GF-D8 (cell line): ENCODE results near the gene JTB.

Experiments used
- DNase-seq: peaks from one replicate; lab custom pipeline; 2025; lab: John Stamatoyannopoulos, UW

Gene JTB

DNA sequence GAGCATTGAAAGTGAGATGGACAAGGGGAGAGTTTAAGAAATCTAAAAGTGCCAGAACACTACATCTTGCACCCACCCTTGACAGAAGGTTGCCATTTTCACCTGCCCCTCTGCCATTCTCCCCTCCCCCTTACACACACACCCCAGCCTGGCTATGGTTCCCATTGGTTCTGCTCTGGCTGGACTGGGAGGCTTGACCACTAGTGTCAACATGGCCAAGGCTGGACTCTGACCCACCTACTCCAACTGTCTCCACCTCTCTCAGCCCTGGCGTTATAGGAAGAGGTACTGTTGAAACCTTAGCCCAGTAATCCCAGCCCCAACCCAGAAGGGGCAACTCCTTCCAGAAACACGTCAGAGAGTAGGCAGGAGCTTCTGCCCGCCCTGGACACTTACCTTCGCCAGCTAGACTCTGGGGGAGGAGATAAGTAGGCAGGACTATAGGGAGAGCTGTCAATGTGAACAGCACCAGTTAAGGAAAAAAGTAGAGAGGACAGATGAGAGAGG, 23.6 kb downstream of the JTB start:
- DNase-seq, result no peak

DNA sequence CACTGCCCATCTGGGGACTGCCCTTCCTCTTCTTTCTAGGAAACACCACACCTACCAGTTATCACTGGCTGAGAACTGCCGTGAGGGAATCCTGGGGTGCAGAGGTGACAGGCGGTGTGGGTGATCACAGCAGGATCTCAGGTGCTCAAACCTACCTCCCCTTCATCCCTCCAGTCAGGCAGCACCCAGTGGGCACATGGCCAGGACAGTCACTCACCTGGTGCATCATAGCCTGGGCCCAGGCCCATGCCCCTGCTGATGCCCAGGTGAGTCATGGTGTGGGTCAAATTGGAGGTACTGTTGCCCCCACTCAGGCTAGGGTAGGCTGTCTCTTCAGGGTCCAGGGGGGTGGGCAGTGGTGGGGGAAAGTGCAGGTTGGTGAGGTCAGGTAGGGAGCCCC, 25.7 kb downstream of the JTB start:
- no peak for DNase-seq

DNA sequence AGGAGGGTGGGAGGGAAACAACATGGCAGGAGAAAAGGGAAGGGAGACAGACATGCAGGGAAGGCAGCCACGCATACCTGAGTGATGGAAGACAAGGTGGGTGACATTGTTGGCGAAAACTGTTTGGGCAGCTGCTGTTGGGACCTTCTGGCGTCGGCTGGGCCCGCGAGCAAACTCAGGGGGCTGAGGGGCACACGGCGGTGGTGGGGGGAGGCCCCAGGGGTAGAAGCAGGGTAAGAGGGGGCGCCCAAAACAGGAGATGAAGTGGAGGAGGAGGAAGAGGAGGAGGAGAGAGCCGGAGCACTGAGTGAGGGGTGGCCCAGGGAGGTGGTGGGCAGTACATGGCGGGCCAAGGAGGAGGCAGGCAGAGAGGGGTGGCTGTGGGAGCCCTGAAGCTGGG, 26.3 kb downstream of the JTB start:
- DNase-seq, result no peak

DNA sequence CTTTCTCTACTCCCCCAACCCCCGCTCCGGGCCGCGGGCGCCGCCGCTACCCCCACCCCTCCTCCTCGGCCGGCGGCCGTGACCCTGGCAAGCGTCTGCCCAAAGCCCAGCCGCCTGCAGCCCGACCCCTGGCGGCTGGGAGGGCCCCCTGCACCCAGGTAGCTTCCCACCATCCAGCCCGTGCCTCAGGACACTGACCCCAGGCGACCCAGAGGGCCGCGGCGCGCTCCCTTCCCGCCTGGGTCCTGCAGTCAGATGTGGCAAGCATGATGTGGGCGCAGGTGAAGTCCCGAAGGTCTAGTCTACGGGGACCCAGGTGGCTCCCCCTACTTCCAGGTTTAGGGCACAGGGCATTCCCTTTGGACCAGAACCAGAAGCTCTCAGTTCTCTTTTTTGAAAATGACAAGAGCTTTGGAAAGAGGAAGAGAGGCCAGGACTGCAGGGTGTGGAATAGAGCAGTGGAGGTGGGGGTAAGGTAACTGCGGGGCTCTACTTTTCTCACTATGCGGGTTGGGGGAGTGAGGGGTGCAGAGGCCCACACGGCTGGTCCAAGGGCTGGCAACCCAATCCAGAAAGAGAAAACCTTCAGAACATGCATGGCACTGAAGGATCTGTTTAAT, 30.7 kb downstream of the JTB start, which contains the start of gene DENND4B:
DENND4B (minus strand) TSS at position 97 of the 620 bp plus-strand sequence. CDS start 2,344 bp downstream, outside the sequence.
- DNase-seq, result peak; percentile 59

DNA sequence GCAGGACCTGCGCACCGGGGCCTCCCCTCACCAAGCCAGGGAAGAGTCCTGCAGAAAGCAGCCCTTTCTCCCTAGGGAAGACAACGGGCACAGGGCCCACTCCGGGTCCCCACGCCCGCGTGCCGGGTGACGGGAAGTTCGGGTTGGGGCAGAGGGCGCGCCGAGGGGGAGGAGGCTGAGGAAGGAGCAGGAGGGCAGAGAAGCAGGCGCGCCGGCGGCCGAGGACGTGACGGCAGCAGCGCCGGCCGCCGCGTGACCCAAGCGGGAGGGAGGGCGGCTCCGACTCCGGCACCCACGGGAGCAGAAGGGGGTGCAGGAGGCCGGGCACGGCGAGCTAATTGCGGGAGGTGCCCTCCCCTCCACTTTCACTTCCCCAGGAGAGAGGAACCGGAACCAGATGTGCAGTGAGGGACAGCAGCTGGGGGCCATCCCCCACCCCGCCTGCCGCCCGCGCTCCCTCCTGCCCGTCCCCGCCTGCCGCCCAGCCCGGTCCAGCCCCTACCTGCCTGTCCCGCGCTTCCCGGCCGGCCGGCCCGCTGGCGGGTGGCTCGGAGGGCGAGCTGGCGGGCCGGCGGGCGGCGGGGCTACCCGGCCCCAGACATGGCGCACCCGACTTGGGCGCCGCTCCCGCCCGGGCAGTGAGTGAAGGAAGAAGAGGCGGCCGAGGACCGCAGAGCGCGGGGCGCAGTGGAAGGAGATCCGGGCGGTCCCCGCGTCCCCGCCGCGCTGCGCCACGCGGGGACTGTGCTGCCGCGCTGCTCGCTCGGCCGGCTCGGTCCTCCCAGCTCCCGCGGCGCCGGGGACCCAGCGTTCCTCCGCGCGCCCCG, 31.5 kb downstream of the JTB start:
- peak; percentile 83 for DNase-seq

DNA sequence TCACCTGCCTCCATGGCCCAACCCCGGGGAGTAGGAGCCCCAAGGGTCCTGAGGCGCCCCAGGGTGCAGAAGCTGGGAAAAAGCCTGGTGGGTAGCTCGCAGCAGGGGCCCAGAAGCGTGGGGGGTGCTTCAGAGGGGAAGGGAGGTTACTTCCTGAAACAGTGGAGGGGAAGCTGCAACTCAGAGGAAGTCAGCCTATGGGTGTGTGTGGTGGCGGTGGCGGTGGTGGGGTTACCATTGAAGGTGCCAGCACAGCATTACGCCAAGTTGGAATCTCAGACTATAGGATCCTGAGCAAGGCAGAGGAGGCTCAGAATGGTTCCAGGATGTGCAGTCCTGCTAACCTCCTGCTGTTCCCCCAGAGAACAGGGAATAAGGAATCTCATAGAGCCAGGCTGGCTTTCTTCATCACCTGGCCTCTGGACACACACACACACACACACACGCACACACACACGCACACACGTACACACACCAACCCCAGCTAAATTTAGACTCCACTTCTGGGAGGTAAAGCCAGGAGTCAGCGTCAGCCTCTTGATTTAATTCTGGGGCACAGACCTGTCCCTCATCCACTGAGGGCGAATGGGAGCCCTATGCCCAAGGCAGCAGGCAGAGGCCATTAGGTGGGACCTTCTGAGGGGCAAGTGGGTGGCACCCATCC, 32.2 kb downstream of the JTB start:
- peak; percentile 87 for DNase-seq

DNA sequence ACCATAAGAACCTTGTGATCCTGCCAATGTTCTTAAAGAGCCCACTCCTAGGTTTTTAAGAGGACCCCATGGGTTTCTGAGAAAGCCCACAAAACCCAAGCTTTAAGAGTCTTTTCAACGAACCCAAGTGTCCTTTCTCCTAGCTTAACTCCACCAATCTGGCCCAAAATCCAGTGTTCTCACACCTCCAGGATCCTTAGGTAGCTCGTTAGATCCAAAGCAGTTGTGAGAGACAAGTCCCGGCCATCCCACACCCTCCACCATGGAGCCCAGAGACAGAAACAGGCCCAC, 32.7 kb downstream of the JTB start:
- DNase-seq, result no peak

DNA sequence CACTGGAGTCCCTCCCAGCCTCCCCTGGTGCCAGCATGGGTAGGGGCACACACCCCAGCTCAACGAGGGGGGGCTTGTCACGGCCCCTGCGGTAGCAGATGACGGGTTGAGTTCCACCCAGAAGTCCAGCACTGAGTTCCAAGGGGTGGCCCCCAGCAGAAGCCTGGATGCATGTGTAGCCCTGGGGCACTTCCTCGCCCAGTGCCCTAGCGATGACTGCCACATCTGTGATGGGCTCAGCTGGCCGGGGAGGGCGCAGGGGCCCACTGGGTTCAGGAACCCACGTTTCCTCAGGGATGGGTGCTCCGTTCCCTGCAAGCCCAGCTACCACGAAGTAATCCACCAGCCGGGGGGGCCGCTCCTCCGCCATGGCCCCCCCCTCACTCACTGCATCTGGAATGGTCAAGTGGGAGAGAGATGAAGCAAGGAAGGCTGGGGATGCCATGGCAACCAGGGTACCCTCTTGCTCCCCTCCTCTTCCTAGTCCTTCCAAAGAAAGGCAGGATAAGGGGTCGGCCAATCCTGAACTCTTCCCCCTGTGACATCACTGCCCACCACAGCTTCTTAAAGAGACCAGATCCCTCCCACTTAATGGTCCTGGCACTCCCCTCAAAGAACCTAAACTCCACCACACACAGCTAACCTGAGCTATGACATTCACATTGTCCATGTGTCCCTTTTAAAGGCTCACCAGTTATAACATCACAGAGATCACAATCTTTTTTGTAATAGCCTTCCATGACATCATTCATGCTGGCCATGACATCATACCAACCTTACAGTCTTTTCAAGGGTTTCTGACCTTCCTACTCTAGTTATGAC, 33.3 kb downstream of the JTB start:
- DNase-seq, result no peak

DNA sequence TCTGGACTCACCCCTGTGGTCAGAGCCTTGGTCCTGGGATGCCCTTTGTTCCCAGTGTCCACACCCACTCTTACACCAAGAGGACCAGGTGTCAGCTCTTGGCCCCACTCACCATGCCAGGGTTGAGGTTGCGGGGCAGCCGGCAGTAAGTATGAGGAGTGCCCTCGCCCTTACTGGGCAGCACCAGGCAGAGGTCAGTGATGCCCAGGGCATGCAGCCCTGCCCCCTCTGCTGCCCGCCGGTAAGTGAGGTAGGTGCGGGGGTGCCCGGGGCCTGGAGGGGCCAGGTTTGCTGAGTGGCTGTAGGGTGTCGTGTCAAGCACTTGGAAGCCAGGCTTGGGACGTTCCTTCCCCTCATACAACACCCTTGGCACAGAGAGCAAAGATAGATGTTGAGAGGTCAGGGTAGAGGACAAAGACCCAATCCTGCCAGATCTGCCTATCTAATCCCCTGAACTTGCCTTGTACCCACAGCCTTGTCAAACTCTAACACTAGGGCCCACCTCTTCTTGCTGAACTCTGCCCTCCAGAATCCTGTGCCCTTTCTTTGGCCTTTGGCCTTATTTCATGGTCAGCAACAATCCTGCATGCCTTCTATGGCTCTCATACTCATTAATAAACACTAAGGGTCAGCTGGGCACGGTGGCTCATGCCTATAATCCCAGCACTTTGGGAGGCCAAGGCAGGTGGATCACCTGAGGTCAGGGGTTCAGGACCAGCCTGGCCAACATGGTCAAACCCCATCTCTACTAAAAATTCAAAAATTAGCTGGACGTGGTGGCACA, 34.5 kb downstream of the JTB start:
- DNase-seq, result no peak

DNA sequence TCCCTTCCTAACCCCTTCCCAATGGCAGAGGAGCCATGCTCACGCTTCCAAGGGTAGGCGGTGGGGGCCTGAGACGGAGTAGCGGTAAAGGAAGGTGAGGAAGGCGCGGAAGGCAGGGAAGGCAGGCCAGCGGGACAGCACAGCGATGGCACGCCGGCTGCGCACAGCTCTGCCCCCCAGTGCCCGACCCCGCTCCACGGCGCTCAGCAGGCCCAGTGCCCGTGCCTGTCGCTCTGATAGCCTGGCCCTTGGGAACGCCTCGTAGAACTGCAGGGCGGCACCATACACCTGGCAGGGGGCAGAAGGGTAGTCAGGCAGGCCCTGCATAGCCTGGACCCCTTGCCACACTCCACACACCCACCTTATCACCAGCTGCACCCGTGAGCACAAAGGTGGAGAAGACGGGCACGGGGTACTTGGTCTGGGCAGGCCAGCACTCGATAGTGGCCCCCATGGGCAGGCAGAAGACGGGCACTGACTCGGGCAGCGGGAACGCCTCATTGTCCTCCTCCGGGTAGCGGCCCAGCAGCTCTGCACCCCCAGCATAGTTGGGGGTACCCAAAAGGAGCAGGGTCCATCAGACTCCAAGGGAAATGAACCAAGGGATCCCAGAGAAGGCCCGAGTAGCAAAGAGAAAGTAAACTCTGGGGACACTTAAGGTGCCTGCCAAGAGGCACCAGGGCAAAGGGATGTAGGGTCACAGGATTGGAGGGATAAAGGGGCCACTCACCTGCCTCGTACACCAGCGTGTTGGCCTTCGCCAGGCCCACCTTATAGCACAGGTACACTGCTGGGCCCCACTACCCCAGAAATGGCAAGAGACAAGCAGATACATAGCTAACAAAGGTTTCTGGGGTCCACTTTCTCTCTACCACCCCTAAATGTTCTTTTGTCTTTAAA, 35.4 kb downstream of the JTB start:
- DNase-seq, result no peak

DNA sequence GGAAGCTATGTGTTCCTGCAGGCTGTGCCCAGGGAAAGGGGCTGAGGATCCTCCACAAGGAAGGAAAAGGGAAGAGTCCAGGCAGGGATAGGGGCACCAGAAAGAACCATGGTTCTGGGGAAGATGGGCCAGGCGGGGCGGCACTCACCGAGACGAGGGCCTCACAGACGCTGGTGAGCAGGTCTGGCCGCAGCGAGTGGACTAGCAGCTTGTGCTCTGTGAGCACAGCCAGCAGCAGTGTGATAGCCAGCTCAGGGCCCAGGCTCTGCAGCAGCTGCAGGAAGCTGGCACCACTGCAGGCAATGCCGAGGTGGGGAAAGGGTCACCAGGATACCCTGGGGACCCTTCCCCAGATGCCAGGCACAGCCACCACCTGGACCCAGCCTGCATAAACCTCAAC, 36.7 kb downstream of the JTB start:
- no peak for DNase-seq

DNA sequence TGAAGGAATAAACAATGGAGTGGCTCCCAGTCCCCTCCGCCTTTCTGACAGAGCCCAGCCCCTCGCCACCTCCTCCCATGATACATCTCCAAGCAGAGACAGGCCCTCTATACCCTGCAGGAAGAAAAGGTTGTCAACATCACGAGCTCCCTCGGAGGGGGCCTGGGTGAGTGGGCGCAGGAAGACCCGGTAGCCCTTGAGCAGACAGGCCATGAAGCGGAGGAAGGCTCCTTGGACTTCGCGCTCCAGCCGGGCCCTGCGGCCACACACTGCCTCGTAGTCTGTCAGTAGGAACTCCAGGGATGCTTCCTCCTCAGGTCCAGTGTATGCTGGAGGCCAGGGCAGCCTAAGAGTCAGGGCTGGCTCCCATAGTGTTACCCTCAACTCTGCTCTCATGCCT, 38.0 kb downstream of the JTB start:
- no peak for DNase-seq

DNA sequence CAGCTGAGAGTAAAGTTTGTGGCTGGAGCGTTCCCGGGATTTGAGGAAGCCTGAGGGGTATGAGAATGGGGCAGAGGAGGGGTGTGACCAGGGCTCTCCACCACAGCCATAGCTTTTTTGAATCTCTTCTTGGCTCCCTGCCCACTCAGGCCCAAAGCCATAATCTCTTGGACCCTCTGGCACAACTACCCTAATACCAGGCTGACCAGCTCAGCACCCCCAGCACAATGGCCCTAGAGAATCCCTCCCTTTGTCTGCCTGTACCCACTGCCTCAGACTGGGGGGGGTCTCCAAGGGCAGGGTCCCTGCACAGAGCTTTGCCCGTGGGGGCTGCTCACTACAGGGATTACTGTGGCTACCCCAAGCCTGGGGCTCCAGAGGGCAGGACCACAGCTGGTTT, 38.5 kb downstream of the JTB start:
- DNase-seq, result no peak

DNA sequence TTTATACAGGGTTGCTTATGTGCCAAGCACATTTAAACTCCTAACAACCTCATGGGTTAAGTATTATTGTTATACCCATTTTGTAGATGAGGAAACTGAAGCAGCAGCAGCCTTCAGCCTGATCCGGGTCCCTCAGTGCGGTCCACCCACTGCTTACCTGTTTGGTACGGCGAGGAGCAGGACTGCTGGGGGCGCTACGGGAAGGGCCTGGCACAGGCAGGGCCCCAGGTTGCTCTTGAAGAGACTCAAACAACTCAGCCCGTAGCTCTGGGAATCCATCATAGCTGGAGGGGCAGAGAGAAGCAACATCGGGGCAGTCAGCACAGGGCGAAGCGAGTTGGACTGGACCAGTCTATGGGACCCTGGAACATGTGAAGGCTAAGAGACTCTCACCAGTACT, 40.1 kb downstream of the JTB start:
- DNase-seq, result no peak

DNA sequence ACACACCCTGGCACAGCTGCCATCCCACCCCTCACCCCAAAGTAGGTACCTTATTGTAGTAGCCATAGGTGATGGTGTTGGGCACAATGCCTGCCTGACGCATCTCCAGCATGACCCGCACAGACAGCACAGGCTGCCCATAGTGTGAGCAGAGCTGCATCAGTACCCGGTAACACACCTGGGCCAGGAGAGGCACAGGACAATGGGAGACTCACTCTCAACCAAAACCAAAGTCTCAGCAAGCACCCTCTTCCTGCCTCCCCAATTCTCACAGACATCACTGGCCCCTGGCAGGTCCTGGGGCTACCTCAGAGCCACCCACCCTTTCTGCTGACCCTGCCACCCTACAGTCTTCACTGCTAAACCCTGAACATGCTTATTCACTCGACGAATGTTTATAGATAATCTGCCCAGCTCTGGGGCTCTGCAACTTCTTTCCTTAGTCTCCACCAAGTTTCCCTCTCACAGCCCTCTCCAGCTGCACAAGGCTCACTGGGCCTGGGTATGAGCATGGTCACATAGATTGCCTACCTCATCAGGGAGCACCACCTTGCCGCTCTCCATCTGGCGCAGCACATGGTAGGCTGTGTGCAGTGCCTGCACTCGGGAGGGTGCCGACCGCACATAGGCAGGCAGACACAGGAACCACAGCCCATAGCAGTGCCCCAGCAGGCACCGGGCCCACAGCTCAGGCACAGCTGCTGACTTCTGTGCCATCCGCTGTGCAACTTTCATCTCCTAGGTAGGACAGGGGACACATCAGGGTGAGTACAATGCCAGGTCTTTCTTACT, 41.3 kb downstream of the JTB start:
- no peak for DNase-seq

DNA sequence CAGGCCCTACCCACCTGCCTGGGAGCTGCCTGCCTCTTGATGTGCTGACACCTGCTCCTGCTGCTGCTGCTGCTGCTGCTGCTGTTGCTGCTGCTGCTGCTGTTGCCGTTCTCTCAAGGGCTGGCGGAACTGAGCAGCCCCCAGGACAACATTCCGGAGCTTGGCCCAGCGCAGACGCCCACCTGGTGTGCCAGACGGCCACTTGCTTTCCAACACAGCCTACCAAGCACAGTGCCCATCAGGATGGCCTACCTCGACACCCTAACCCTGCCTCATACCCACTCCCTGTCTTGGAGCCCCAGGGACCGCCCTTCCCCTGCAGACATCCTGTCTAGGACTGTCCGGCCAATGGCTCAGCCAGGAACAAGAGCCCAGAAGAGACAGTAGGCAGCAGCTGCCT, 42.7 kb downstream of the JTB start:
- no peak for DNase-seq

DNA sequence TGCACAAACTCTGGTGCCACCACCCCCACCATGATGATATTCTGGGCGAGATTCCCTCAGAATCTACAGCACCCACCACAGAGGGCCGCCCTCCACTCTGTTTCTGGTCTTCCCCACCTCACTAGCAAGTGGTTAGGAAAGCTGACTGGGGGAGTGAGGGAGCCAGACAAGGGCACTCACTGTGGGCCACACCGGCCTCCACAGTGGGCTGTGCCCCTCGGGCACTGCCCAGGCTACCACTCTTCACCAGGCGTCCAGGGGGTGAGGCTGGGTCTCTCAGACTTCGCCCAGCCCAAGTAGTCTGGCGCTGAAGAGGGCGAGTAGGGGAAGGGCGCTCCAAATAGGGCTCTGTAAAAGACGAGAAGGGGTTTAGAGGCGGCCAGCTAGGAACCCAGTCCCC, 43.5 kb downstream of the JTB start:
- DNase-seq, result no peak

DNA sequence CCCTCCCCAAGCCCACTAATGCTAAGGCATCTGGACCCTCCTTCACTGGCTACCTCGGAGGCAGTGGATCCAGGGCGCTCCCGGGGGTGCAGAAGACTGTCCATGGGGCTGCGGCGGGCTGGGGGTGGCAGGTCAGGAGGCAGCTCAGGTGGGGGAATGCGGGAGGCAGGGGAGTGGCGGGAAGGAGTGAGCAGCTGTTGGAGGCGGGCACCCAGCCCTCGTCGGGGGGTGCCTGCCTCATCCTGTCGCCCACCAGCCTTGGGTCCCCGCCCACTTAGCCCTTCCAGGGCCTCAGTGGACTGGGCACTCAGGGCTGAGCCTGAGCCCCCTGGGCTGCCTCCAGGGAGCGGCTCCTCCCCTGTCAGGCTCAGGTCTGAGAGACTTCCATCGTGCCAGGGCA, 44.0 kb downstream of the JTB start:
- DNase-seq, result no peak
